Fibroblast of the conjunctiva (primary cell): ENCODE results near the gene CD8B.

Source experiments
- DNase-seq: peaks from one replicate; pipeline ENCODE4 v3.0.0-alpha.2; 2010; ENCODE audit warnings: low read depth

Gene CD8B

GRCh38 chr2:86774862-86775261 lies 86.8 kb downstream of the CD8B start:
- DNase-seq, result no peak

- DNase-seq, result no peak
Measured at GRCh38 chr2:86772611-86773010, 89.1 kb downstream of the CD8B start.

- DNase-seq, result no peak
Measured at GRCh38 chr2:86770816-86771301, 90.8 kb downstream of the CD8B start.

GRCh38 chr2:86769838-86770237 lies 91.8 kb downstream of the CD8B start:
- no peak for DNase-seq

GRCh38 chr2:86768189-86768949 lies 93.3 kb downstream of the CD8B start:
- no peak for DNase-seq
